ENCODE results near the gene CLIP4.

Gene CLIP4

DNA sequence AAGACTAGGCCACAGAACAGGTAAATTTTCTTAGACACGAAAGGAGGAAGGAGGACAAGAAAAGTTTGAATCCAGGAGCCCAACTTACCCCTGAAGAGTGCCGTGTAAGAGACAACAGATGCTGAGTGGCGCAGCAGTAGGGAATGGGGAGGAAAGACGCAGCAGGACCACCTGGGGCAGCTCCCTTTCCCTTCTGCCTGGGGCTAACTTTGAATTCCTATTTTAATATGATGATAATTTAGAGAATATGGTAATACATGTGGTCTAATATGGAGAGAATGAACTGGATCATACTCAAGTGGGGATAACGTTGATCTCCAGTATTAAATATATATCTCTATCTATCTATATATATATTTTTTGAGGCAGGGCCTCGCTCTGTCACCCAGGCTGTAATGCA lies 69.3 kb downstream of the CLIP4 start:
- no peak overlapping the region for H3K4me3 ChIP-seq (ENCODE audit: insufficient read depth in 1 of 2, low read depth in 1 of 2, low read length in 2 of 2)
- no peak for DNase-seq
- no peaks in the 10 kb centered on the region for H3K27me3 ChIP-seq (ENCODE audit: control insufficient read depth in 1 of 2, insufficient read depth in 1 of 2, low read length in 2 of 2)
- peaks cover 2% of the 10 kb centered on the region for H3K9me3 ChIP-seq (ENCODE audit: control insufficient read depth, low read length)
- 97% methylated on average over 4 of the region's 6 CpGs for WGBS
- H2AK5ac ChIP-seq (ENCODE audit: low read length, severe bottlenecking): no peak overlapping the region
- H3K79me1 ChIP-seq (replicated peaks; ENCODE audit: low read length, poor library complexity, severe bottlenecking): peaks cover 4% of the 10 kb centered on the region
- H2BK5ac ChIP-seq (ENCODE audit: low read depth, low read length, poor library complexity, severe bottlenecking): no peak overlapping the region
- no peak overlapping the region for H4K91ac ChIP-seq (ENCODE audit: low read length)
- H2AFZ ChIP-seq (ENCODE audit: low read depth, low read length): no peak overlapping the region
- H3K27ac ChIP-seq (ENCODE audit: low read length, poor library complexity, severe bottlenecking): no peak overlapping the region
- H3K4ac ChIP-seq (ENCODE audit: low read depth in 1 of 2, low read length in 2 of 2): no peak overlapping the region
- H3K14ac ChIP-seq (ENCODE audit: low read length in 2 of 2): no peak overlapping the region
- H3K4me2 ChIP-seq (ENCODE audit: low read length, poor library complexity, severe bottlenecking): no peak overlapping the region
- no peak overlapping the region for H2BK120ac ChIP-seq (ENCODE audit: low read depth, low read length)
- no peak overlapping the region for H3K18ac ChIP-seq (ENCODE audit: low read depth in 1 of 2, low read length in 2 of 2)
- H2BK15ac ChIP-seq (ENCODE audit: low read depth, poor library complexity, severe bottlenecking): no peak overlapping the region
- no peak overlapping the region for H3K9ac ChIP-seq (ENCODE audit: low read length)
- peaks cover 13 to 71% of the 10 kb centered on the region in 2 experiments for H3K36me3 ChIP-seq (ENCODE audit: control insufficient read depth in 1 of 2, insufficient read depth in 2 of 2, low read depth in 1 of 2, low read length in 2 of 2)
- H4K8ac ChIP-seq (ENCODE audit: low read length): no peak overlapping the region
- H3K23ac ChIP-seq (ENCODE audit: low read length in 2 of 2): no peak overlapping the region
- H3K4me1 ChIP-seq (ENCODE audit: control insufficient read depth, insufficient read depth, low read depth, low read length): peaks cover 2% of the 10 kb centered on the region
- peak overlapping the region in 1 of 2 experiments; percentile 44 for H2BK12ac ChIP-seq (ENCODE audit: low read length in 2 of 2)

DNA sequence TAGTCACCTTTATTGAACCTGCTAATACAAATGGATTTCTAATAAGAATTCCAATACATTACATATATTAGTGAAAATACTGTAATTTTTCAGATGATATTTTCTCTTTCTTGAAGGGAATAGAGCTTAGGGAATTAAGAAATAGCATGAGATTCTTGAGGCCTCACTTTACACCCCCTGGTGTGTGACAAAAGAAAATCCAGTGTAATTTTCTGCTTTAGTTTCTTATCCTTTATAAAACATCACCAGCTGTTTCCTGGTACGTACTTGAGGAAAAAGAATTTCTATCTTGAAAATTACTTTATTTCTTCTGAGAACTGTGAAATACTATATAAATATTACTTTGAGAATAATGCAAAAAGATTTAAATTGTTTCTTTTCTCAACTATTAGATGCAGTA lies 71.6 kb downstream of the CLIP4 start:
- H3K4me3 ChIP-seq (ENCODE audit: insufficient read depth in 1 of 2, low read depth in 1 of 2, low read length in 2 of 2): no peak overlapping the region
- H2AK5ac ChIP-seq (ENCODE audit: low read length, severe bottlenecking): no peak overlapping the region
- H3K9me3 ChIP-seq (ENCODE audit: control insufficient read depth, low read length): peaks cover 2% of the 10 kb centered on the region
- H3K9ac ChIP-seq (ENCODE audit: low read length): no peak overlapping the region
- no peak overlapping the region for H4K8ac ChIP-seq (ENCODE audit: low read length)
- no peak overlapping the region for H2BK5ac ChIP-seq (ENCODE audit: low read depth, low read length, poor library complexity, severe bottlenecking)
- H2AFZ ChIP-seq (ENCODE audit: low read depth, low read length): no peak overlapping the region
- H3K18ac ChIP-seq (ENCODE audit: low read depth in 1 of 2, low read length in 2 of 2): no peak overlapping the region
- H2BK15ac ChIP-seq (ENCODE audit: low read depth, poor library complexity, severe bottlenecking): no peak overlapping the region
- no peak overlapping the region for H3K4me2 ChIP-seq (ENCODE audit: low read length, poor library complexity, severe bottlenecking)
- H3K27me3 ChIP-seq (ENCODE audit: control insufficient read depth in 1 of 2, insufficient read depth in 1 of 2, low read length in 2 of 2): no peaks in the 10 kb centered on the region
- no peak overlapping the region for H2BK120ac ChIP-seq (ENCODE audit: low read depth, low read length)
- H2BK12ac ChIP-seq (ENCODE audit: low read length in 2 of 2): no peak overlapping the region
- H3K27ac ChIP-seq (ENCODE audit: low read length, poor library complexity, severe bottlenecking): no peak overlapping the region
- H3K4ac ChIP-seq (ENCODE audit: low read depth in 1 of 2, low read length in 2 of 2): no peak overlapping the region
- DNase-seq: no peak
- H3K4me1 ChIP-seq (ENCODE audit: control insufficient read depth, insufficient read depth, low read depth, low read length): no peaks in the 10 kb centered on the region
- H3K23ac ChIP-seq (ENCODE audit: low read length in 2 of 2): no peak overlapping the region
- H3K36me3 ChIP-seq (ENCODE audit: control insufficient read depth in 1 of 2, insufficient read depth in 2 of 2, low read depth in 1 of 2, low read length in 2 of 2): peaks cover 9 to 69% of the 10 kb centered on the region in 2 experiments
- no peak overlapping the region for H4K91ac ChIP-seq (ENCODE audit: low read length)
- H3K79me1 ChIP-seq (replicated peaks; ENCODE audit: low read length, poor library complexity, severe bottlenecking): peaks cover 1% of the 10 kb centered on the region
- no peak overlapping the region for H3K14ac ChIP-seq (ENCODE audit: low read length in 2 of 2)
- WGBS: no CpG with 5 or more reads among the region's 1 CpG

DNA sequence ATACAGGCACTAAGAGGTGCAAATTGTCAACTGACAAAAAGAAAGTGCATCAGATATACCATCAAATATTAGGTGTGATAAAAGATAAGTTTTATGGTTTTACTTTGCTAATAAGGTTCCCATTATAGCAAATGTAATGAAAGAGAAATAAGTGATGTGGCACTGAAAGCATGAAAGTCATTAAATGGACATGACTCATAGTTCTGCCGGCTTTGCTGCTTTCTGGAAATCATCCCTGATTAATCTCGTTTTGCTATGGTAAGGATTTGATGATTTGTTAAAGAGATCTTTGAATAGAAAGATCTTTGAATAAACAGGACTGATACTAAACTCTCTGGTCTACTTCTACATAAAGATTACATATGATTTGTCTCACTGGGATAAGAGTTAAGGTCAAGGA lies 72.7 kb downstream of the CLIP4 start:
- Histone ChIP-seq H3K4me1 (ENCODE audit: control insufficient read depth, insufficient read depth, low read depth, low read length) (no peaks in the 10 kb centered on the region), H3K9me3 (ENCODE audit: control insufficient read depth, low read length) (peaks cover 2% of the 10 kb centered on the region), H3K79me1 (replicated peaks; ENCODE audit: low read length, poor library complexity, severe bottlenecking) (peaks cover 1% of the 10 kb centered on the region), H4K91ac (ENCODE audit: low read length) (no peak overlapping the region), H2AFZ (ENCODE audit: low read depth, low read length) (no peak overlapping the region), H3K9ac (ENCODE audit: low read length) (no peak overlapping the region), H3K4ac (ENCODE audit: low read depth in 1 of 2, low read length in 2 of 2) (no peak overlapping the region), H3K4me3 (ENCODE audit: insufficient read depth in 1 of 2, low read depth in 1 of 2, low read length in 2 of 2) (no peak overlapping the region), H3K18ac (ENCODE audit: low read depth in 1 of 2, low read length in 2 of 2) (no peak overlapping the region), H2BK5ac (ENCODE audit: low read depth, low read length, poor library complexity, severe bottlenecking) (no peak overlapping the region), H3K36me3 (ENCODE audit: control insufficient read depth in 1 of 2, insufficient read depth in 2 of 2, low read depth in 1 of 2, low read length in 2 of 2) (peaks cover 9 to 69% of the 10 kb centered on the region in 2 experiments), H2BK120ac (ENCODE audit: low read depth, low read length) (no peak overlapping the region), H3K23ac (ENCODE audit: low read length in 2 of 2) (no peak overlapping the region), H3K27me3 (ENCODE audit: control insufficient read depth in 1 of 2, insufficient read depth in 1 of 2, low read length in 2 of 2) (no peaks in the 10 kb centered on the region), H3K27ac (ENCODE audit: low read length, poor library complexity, severe bottlenecking) (no peak overlapping the region), H4K8ac (ENCODE audit: low read length) (no peak overlapping the region), H3K14ac (ENCODE audit: low read length in 2 of 2) (no peak overlapping the region), H3K4me2 (ENCODE audit: low read length, poor library complexity, severe bottlenecking) (no peak overlapping the region), H2AK5ac (ENCODE audit: low read length, severe bottlenecking) (no peak overlapping the region), H2BK15ac (ENCODE audit: low read depth, poor library complexity, severe bottlenecking) (no peak overlapping the region), H2BK12ac (ENCODE audit: low read length in 2 of 2) (no peak overlapping the region)
- DNase-seq: peak; percentile 22
- 46% methylated on average over 2 of the region's 2 CpGs for WGBS

DNA sequence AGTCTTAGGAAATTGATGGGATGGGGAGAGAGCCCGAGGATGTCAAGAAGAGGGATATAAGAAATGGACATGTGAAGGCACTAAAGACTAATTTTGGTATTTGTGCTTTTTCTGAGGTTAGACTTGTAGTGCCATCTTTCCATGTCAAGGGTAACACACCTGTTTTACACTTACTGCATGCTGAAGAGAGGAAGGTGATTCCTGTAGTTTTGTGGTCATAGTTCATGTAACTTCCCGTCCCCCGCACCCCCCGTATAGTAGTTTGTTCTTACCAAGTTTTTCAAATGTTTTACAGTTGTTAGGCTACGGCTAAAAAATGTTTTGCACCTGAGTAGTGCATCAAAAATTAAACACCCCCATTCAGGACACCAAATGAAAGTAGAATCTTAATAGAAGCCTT lies 73.8 kb downstream of the CLIP4 start:
- no peak overlapping the region for H3K9ac ChIP-seq (ENCODE audit: low read length)
- DNase-seq: no peak
- H2BK120ac ChIP-seq (ENCODE audit: low read depth, low read length): no peak overlapping the region
- no peak overlapping the region for H3K4ac ChIP-seq (ENCODE audit: low read depth in 1 of 2, low read length in 2 of 2)
- H2AFZ ChIP-seq (ENCODE audit: low read depth, low read length): no peak overlapping the region
- H2BK12ac ChIP-seq (ENCODE audit: low read length in 2 of 2): no peak overlapping the region
- WGBS: 100% methylated on average over 4 of the region's 5 CpGs
- no peak overlapping the region for H3K23ac ChIP-seq (ENCODE audit: low read length in 2 of 2)
- no peak overlapping the region for H4K8ac ChIP-seq (ENCODE audit: low read length)
- no peak overlapping the region for H2BK5ac ChIP-seq (ENCODE audit: low read depth, low read length, poor library complexity, severe bottlenecking)
- no peaks in the 10 kb centered on the region for H3K4me1 ChIP-seq (ENCODE audit: control insufficient read depth, insufficient read depth, low read depth, low read length)
- H4K91ac ChIP-seq (ENCODE audit: low read length): no peak overlapping the region
- no peak overlapping the region for H2AK5ac ChIP-seq (ENCODE audit: low read length, severe bottlenecking)
- H3K4me2 ChIP-seq (ENCODE audit: low read length, poor library complexity, severe bottlenecking): no peak overlapping the region
- H3K27me3 ChIP-seq (ENCODE audit: control insufficient read depth in 1 of 2, insufficient read depth in 1 of 2, low read length in 2 of 2): no peaks in the 10 kb centered on the region
- no peak overlapping the region for H2BK15ac ChIP-seq (ENCODE audit: low read depth, poor library complexity, severe bottlenecking)
- H3K14ac ChIP-seq (ENCODE audit: low read length in 2 of 2): no peak overlapping the region
- H3K18ac ChIP-seq (ENCODE audit: low read depth in 1 of 2, low read length in 2 of 2): no peak overlapping the region
- H3K36me3 ChIP-seq (ENCODE audit: control insufficient read depth in 1 of 2, insufficient read depth in 2 of 2, low read depth in 1 of 2, low read length in 2 of 2): peaks cover 16 to 66% of the 10 kb centered on the region in 2 experiments
- no peak overlapping the region for H3K27ac ChIP-seq (ENCODE audit: low read length, poor library complexity, severe bottlenecking)
- peaks cover 2% of the 10 kb centered on the region for H3K9me3 ChIP-seq (ENCODE audit: control insufficient read depth, low read length)
- peaks cover 1% of the 10 kb centered on the region for H3K79me1 ChIP-seq (replicated peaks; ENCODE audit: low read length, poor library complexity, severe bottlenecking)
- H3K4me3 ChIP-seq (ENCODE audit: insufficient read depth in 1 of 2, low read depth in 1 of 2, low read length in 2 of 2): no peak overlapping the region
